Esophagus squamous epithelium (tissue), 4 donors: ENCODE measurements around the gene ZNF814.

ENCODE experiments used
- CTCF ChIP-seq, 6 experiments: fragments of 450-650 bp in 4 of 6; fragments of 200-600 bp in 2 of 6; sonication (generic) in 2 of 6; IDR thresholded peaks; one replicate each; pipeline ENCODE4 v1.5.1; 2016 to 2019; ENCODE audit warnings: antibody characterized with exemption in 6 of 6, mild to moderate bottlenecking in 4 of 6, moderate library complexity in 4 of 6
- POLR2A ChIP-seq, 4 donors: fragments of 450-650 bp; IDR thresholded peaks; one replicate each; pipeline ENCODE4 v1.6.1; 2017; ENCODE audit warnings: antibody characterized with exemption in 4 of 4, mild to moderate bottlenecking in 4 of 4, moderate library complexity in 3 of 4

GRCh38 chr19:57887195-57887941 is 1.5 kb downstream of the ZNF814 start:
- TF ChIP-seq CTCF (IDR thresholded peaks at IDR 0.05) (no peak), POLR2A (IDR thresholded peaks at IDR 0.05) (no peak)
